HFFc6 (cell line): ENCODE measurements around the gene EXOC3L2. TPM values are rescaled to one million over a fixed set of nuclear protein-coding genes. Genes with fewer than 3 reads are reported as not detected.

ENCODE experiments used
- DNase-seq: peaks from one replicate; pipeline ENCODE4 v3.0.0-alpha.2; 2018
- H3K27ac Mint-ChIP-seq: 2 replicates; pipeline ENCODE4 v1.8.0; 2020; ENCODE audit warnings: mild to moderate bottlenecking, mixed read lengths
- H3K27me3 Mint-ChIP-seq: 2 replicates; pipeline ENCODE4 v1.8.0; 2021; ENCODE audit warnings: mild to moderate bottlenecking, moderate library complexity, mixed read lengths; ENCODE audit not compliant: insufficient read depth
- H3K36me3 Mint-ChIP-seq: 2 replicates; pipeline ENCODE4 v1.8.0; 2021; ENCODE audit warnings: low read depth, mixed read lengths
- H3K4me1 Mint-ChIP-seq: 2 replicates; pipeline ENCODE4 v1.8.0; 2020; ENCODE audit warnings: low read depth, mixed read lengths
- H3K4me3 Mint-ChIP-seq: 2 replicates; pipeline ENCODE4 v1.8.0; 2020; ENCODE audit warnings: mild to moderate bottlenecking, moderate library complexity, mixed read lengths
- H3K9me3 Mint-ChIP-seq: 2 replicates; pipeline ENCODE4 v1.8.0; 2020; ENCODE audit warnings: mild to moderate bottlenecking, mixed read lengths
- total RNA-seq, 6 experiments: library from RNA; stranded (reverse); fragmentation: NEBNext Ultra II Directional; extraction: Animal tissue kit (Norgen Biotek cat#: 25700); gene quantifications; 2 replicates in 1 of 6; 3 replicates in 5 of 6; pipeline ENCODE4 v1.2.3, GENCODE V29; 2021
- TF ChIP-seq, protein P1 (sequence below): fragments of 200-600 bp; sonication (generic); IDR thresholded peaks from 2 replicates; pipeline ENCODE4 v1.5.0; 2021; ENCODE audit warnings: antibody characterized with exemption, mild to moderate bottlenecking

EXOC3L2 gene
- total RNA-seq, 6 experiments from 2014 or later: 0.10 TPM; not detected in 5

DNA sequence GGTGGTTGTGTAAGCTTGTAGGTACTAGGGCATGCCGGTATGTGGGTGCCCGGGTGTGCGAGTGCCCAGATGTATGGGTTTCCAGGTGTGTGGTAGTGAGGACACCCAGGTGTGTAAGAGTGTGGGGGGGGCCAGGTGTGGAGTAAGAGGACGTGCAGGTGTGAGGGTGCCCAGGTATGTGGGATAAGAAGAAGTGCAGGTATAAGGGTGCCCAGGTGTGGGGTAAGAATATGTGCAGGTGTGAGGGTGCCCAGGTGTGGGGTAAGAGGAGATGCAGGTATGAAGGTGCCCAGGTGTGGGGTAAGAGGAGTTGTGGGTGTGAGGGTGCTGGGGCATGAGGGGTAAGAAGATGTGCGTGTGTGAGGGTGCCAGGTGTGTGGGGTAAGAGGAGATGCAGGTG lies 20.2 kb upstream of the EXOC3L2 start:
- Mint-ChIP-seq H3K36me3 (peaks cover 14% of the 10 kb centered on the region), H3K4me1 (no peaks in the 10 kb centered on the region), H3K9me3 (no peaks in the 10 kb centered on the region), H3K27me3 (peaks cover 1% of the 10 kb centered on the region; the same call in 1 of the 2 replicates), H3K4me3 (no peak overlapping the region), H3K27ac (no peak overlapping the region)
- no peak for DNase-seq
- TF ChIP-seq, protein P1, sequence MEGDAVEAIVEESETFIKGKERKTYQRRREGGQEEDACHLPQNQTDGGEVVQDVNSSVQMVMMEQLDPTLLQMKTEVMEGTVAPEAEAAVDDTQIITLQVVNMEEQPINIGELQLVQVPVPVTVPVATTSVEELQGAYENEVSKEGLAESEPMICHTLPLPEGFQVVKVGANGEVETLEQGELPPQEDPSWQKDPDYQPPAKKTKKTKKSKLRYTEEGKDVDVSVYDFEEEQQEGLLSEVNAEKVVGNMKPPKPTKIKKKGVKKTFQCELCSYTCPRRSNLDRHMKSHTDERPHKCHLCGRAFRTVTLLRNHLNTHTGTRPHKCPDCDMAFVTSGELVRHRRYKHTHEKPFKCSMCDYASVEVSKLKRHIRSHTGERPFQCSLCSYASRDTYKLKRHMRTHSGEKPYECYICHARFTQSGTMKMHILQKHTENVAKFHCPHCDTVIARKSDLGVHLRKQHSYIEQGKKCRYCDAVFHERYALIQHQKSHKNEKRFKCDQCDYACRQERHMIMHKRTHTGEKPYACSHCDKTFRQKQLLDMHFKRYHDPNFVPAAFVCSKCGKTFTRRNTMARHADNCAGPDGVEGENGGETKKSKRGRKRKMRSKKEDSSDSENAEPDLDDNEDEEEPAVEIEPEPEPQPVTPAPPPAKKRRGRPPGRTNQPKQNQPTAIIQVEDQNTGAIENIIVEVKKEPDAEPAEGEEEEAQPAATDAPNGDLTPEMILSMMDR: no peak

DNA sequence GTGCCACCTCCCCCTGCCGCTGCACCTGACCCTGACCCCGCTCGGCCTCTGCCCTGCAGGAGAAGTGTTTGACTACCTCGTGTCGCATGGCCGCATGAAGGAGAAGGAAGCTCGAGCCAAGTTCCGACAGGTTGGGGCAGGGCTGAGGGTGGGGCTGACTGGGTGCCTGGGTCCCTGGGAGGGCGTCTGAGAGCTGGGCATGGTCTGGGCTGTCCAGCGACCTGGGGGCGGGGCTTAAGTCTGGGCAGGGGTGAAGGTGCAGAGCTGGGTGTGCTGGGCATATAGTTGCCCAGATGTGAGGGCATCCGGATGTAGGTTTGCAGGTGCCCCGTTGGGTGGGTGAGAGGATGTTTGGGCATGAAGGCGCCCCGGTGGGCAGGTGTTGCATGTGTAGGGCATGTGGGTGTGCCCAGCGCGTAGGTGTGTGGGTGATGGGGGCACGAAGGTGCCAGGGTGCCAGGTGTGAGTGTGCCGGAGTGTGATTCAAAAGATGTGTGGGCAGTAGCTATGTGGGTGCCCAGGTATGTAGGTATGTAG lies 19.6 kb upstream of the EXOC3L2 start:
- TF ChIP-seq, protein P1: no peak
- H3K27me3 Mint-ChIP-seq: peaks cover 1% of the 10 kb centered on the region; the same call in 1 of the 2 replicates
- no peaks in the 10 kb centered on the region for H3K9me3 Mint-ChIP-seq
- no peak for DNase-seq
- H3K4me3 Mint-ChIP-seq: no peak overlapping the region
- no peak overlapping the region for H3K27ac Mint-ChIP-seq
- H3K4me1 Mint-ChIP-seq: no peaks in the 10 kb centered on the region
- H3K36me3 Mint-ChIP-seq: peaks cover 14% of the 10 kb centered on the region

DNA sequence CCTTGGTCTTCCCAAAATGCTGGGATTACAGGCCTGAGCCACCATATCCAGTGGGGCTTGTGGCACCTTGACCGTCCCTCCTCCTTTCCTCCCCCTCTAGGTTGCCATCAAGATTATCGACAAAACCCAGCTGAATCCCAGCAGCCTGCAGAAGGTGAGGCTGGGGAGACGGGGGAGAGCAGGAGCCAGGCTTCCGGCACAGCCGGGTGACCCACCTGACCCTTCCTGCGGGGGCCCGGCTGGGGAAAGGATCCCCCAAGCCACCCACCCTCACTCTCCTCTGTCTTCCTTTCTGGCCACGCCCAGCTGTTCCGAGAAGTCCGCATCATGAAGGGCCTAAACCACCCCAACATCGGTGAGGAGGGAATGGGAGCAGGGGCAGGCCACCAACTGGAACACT lies 17.8 kb upstream of the EXOC3L2 start:
- no peak overlapping the region for H3K27ac Mint-ChIP-seq
- DNase-seq: no peak
- H3K4me1 Mint-ChIP-seq: no peaks in the 10 kb centered on the region
- H3K27me3 Mint-ChIP-seq: no peaks in the 10 kb centered on the region; the same call in 1 of the 2 replicates
- TF ChIP-seq, protein P1: no peak
- H3K36me3 Mint-ChIP-seq: peaks cover 14% of the 10 kb centered on the region
- H3K9me3 Mint-ChIP-seq: no peaks in the 10 kb centered on the region
- H3K4me3 Mint-ChIP-seq: no peak overlapping the region

DNA sequence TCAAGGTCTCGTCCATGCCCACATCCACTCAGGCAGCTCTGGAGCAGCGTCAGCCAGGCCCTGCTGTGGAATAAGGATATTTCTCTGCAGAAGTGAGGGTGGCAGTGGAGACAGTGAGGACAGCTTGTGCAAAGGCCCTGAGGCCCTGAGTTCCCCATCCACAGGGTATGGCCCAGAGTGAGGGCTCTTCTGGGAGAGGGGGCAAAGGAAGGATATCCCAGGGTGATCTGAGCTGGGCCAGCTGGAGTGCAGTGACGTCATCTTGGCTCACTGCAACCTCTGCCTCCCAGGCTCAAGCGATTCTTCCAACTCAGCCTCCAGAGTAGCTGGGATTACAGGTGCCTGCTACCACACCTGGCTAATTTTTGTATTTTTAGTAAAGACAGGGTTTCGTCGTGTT lies 17.4 kb upstream of the EXOC3L2 start:
- no peak for DNase-seq
- no peaks in the 10 kb centered on the region for H3K4me1 Mint-ChIP-seq
- H3K9me3 Mint-ChIP-seq: no peaks in the 10 kb centered on the region
- H3K27me3 Mint-ChIP-seq: no peaks in the 10 kb centered on the region; the same call in 1 of the 2 replicates
- TF ChIP-seq, protein P1: no peak
- no peak overlapping the region for H3K4me3 Mint-ChIP-seq
- H3K27ac Mint-ChIP-seq: no peak overlapping the region
- peaks cover 14% of the 10 kb centered on the region for H3K36me3 Mint-ChIP-seq

DNA sequence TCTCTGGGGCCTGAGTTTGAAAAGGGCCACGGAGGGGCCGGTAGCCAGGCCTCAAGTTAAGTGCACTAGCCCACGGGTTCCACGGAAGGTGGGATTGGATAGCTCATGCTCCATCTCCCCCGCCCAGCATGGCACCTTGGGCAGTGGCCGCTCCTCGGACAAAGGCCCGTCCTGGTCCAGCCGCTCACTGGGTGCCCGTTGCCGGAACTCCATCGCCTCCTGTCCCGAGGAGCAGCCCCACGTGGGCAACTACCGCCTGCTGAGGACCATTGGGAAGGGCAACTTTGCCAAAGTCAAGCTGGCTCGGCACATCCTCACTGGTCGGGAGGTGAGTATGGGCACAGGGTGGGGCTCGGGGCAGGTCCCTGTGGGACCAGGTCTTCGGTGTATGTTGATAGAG lies 13.7 kb upstream of the EXOC3L2 start:
- Mint-ChIP-seq H3K36me3 (peaks cover 3% of the 10 kb centered on the region), H3K4me3 (no peak overlapping the region), H3K9me3 (no peaks in the 10 kb centered on the region), H3K4me1 (peaks cover 6% of the 10 kb centered on the region), H3K27me3 (no peaks in the 10 kb centered on the region; the same call in 1 of the 2 replicates), H3K27ac (no peak overlapping the region)
- DNase-seq: no peak
- TF ChIP-seq, protein P1: no peak

DNA sequence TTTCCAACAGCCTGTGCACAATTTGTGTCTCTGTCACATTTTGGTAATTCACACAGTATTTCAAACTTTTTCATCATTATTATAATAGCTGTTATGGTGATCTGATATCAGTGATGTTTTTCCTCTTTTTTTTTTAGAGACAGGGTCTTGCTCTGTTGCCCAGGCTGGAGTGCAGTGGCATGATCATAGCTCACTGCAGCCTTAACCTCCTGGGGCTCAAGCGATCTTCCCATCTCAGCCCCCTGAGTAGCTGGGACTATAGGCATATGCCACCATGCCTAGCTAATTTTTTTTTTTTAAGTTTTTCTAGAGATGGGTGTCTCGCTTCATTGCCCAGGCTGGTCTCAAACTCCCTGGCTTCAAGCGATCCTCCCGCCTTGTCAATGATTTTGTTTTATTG lies 11.6 kb upstream of the EXOC3L2 start:
- TF ChIP-seq, protein P1: no peak
- no peaks in the 10 kb centered on the region; the same call in none of the 2 replicates for H3K27me3 Mint-ChIP-seq
- H3K27ac Mint-ChIP-seq: no peak overlapping the region
- H3K36me3 Mint-ChIP-seq: no peaks in the 10 kb centered on the region; the same call in 1 of the 2 replicates
- no peak overlapping the region for H3K4me3 Mint-ChIP-seq
- no peaks in the 10 kb centered on the region for H3K9me3 Mint-ChIP-seq
- no peak for DNase-seq
- H3K4me1 Mint-ChIP-seq: peaks cover 23% of the 10 kb centered on the region
